Neuronal stem cell (in vitro differentiated cells): ENCODE measurements around the gene CCM2.

Experiments used
- DNase-seq: peaks from one replicate; pipeline ENCODE4 v3.0.0-alpha.2; 2013; ENCODE audit warnings: low spot score
- H2AFZ ChIP-seq: one replicate; pipeline ENCODE4 v1.6.1; 2013; ENCODE audit warnings: mild to moderate bottlenecking, low read length, inconsistent platforms
- H2AK5ac ChIP-seq: 2 replicates; pipeline ENCODE4 v1.6.1; 2013; ENCODE audit warnings: low read depth, mild to moderate bottlenecking, inconsistent platforms, low read length, moderate library complexity, mixed read lengths
- H2BK120ac ChIP-seq: 2 replicates; pipeline ENCODE4 v1.6.1; 2013; ENCODE audit warnings: low read depth, mild to moderate bottlenecking, inconsistent platforms, low read length, moderate library complexity, mixed read lengths
- H2BK12ac ChIP-seq: one replicate; pipeline ENCODE4 v1.6.1; 2013; ENCODE audit warnings: low read length, inconsistent platforms
- H2BK15ac ChIP-seq: 2 replicates; pipeline ENCODE4 v1.6.1; 2013; ENCODE audit warnings: mild to moderate bottlenecking, low read length, inconsistent platforms, mixed read lengths
- H2BK5ac ChIP-seq: one replicate; pipeline ENCODE4 v1.6.1; 2013; ENCODE audit warnings: inconsistent platforms, mild to moderate bottlenecking, low read length, moderate library complexity
- H3K14ac ChIP-seq: one replicate; pipeline ENCODE4 v1.6.1; 2013; ENCODE audit warnings: low read length, inconsistent platforms
- H3K18ac ChIP-seq: 2 replicates; pipeline ENCODE4 v1.6.1; 2013; ENCODE audit warnings: low read length, inconsistent platforms
- H3K23ac ChIP-seq: 2 replicates; pipeline ENCODE4 v1.6.1; 2013; ENCODE audit warnings: low read depth, mild to moderate bottlenecking, mixed read lengths, low read length, inconsistent platforms; ENCODE audit not compliant: poor library complexity
- H3K27ac ChIP-seq: replicated peaks from 3 replicates; pipeline ENCODE4 v1.5.1; 2013; ENCODE audit warnings: low read length, inconsistent platforms
- H3K27me3 ChIP-seq, 3 experiments: 2 replicates each; pipeline ENCODE4 v1.6.1; 2013; ENCODE audit warnings: low read length in 3 of 3, mild to moderate bottlenecking in 2 of 3, inconsistent platforms in 1 of 3, low read depth in 1 of 3, mixed read lengths in 1 of 3, moderate library complexity in 1 of 3; ENCODE audit not compliant: control insufficient read depth in 3 of 3, insufficient read depth in 3 of 3
- H3K36me3 ChIP-seq, 2 donors: replicated peaks in 1 of 2; 2 replicates each; pipeline ENCODE4 v1.6.1; 2013; ENCODE audit warnings: low read length in 2 of 2; ENCODE audit not compliant: control insufficient read depth in 2 of 2, insufficient read depth in 2 of 2
- H3K4ac ChIP-seq: 2 replicates; pipeline ENCODE4 v1.6.1; 2013; ENCODE audit warnings: inconsistent platforms, mild to moderate bottlenecking, low read length, moderate library complexity
- H3K4me1 ChIP-seq, 2 donors: 1 replicate in 1 of 2; 2 replicates in 1 of 2; pipeline ENCODE4 v1.6.1; 2013; ENCODE audit warnings: low read length in 2 of 2, low read depth in 1 of 2; ENCODE audit not compliant: control insufficient read depth in 2 of 2, insufficient read depth in 1 of 2
- H3K4me2 ChIP-seq: one replicate; pipeline ENCODE4 v1.6.1; 2013; ENCODE audit warnings: mild to moderate bottlenecking, low read length, inconsistent platforms; ENCODE audit not compliant: insufficient read depth, poor library complexity, severe bottlenecking
- H3K4me3 ChIP-seq, 2 donors: 2 replicates each; pipeline ENCODE4 v1.5.1; 2013; ENCODE audit warnings: low read length in 2 of 2, mild to moderate bottlenecking in 2 of 2, inconsistent platforms in 1 of 2, moderate library complexity in 1 of 2
- H3K79me1 ChIP-seq: one replicate; pipeline ENCODE4 v1.6.1; 2013; ENCODE audit warnings: low read depth, mild to moderate bottlenecking, inconsistent platforms, low read length, moderate library complexity
- H3K9ac ChIP-seq: one replicate; pipeline ENCODE4 v1.6.1; 2013; ENCODE audit warnings: mild to moderate bottlenecking, low read depth, low read length, inconsistent platforms; ENCODE audit not compliant: poor library complexity
- H3K9me3 ChIP-seq, 2 donors: replicated peaks in 1 of 2; 2 replicates each; pipeline versions ENCODE3 to v1.6.1; 2013; ENCODE audit warnings: low read length in 2 of 2, mild to moderate bottlenecking in 2 of 2, inconsistent platforms in 1 of 2, low read depth in 1 of 2, mixed read lengths in 1 of 2, moderate library complexity in 1 of 2; ENCODE audit not compliant: control insufficient read depth in 2 of 2, insufficient read depth in 1 of 2
- H4K8ac ChIP-seq: one replicate; pipeline ENCODE4 v1.6.1; 2013; ENCODE audit warnings: low read depth, mild to moderate bottlenecking, inconsistent platforms, low read length, moderate library complexity
- H4K91ac ChIP-seq: one replicate; pipeline ENCODE4 v1.6.1; 2013; ENCODE audit warnings: low read length, low read depth, mild to moderate bottlenecking, inconsistent platforms; ENCODE audit not compliant: poor library complexity
- WGBS, 2 donors: extraction: QIAGEN DNeasy Blood & Tissue Kit; methylation state at CpG; one replicate each; pipeline ENCODE4 v1.1.7; 2013; ENCODE audit warnings: missing lambda C conversion rate in 2 of 2, mixed read lengths in 1 of 2; ENCODE audit not compliant: insufficient read length in 2 of 2, insufficient replicate concordance in 1 of 2; ENCODE audit errors: extremely low coverage in 2 of 2; 5-methylcytosine and 5-hydroxymethylcytosine counted together

Gene CCM2

DNA sequence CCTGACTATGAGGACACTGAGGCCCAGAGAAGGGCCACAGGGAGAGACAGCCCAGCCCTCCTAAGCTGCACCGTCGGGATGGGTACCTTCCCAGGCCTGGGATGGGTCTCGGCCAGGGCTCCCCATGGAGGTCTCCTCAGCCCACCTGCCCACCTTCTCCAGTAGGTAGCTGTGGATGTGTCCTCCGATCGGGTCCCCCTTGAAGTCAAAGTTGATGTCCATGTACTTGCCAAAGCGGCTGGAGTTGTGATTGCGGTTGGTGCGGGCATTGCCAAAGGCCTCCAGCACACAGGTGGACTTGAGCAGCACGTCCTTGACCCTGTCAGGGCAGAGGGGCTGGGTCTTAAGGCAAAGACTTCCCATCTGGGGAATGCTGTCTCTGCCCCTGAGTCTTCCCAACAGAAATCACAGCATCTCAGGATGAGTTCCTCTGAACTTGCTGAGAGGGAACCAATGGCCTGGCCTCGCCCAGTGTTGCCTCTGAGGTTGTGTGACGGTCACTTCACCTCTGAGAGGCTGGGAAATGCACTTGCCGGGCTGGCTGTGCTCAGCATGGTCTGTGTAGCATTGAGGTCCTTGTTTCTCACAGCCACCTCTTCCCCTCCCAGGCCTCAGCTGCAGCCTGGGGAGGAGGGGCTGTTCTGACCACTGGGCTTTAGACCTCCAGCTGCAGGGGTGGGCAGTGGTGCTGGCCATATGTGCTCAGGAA, 24.5 kb upstream of the CCM2 start:
- WGBS, 2 donors: no CpG with 5 or more reads among the region's 12 CpGs

DNA sequence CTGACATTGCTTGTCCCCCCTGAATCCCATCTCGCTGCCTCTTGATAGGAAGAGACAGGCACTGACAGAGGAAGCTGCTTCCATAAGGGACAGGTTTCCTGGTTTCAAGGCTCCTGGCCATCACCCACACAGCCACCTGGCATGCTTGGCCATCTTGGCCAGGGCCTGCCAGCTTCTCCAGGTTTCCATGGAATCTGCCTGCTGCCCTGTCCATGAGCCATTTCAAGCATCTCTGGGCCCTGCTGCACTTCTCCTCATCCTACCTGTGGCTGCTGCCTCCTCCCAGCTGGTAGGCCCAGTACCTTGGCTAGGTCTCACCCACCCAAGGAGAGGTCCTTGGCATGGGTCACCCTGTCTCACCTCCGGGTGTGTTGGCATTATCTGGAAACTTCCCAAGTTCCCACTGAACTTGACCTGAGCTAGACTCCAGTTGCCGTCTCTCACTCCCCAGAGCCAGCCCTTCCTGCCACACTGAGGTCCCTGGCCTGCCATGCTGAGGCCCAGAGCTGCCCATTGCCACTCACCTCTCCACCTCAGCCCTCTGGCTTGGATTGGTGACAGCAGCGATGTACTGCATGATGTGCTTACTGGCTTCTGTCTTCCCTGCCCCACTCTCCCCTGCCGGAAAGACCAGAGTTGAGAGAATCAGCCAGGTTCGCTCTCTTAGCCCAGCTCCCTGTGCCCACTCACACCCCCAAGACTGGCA, 23.8 kb upstream of the CCM2 start:
- H3K9ac ChIP-seq: peak overlapping the region; percentile 39
- no peak overlapping the region for H4K8ac ChIP-seq
- no peak overlapping the region for H2BK5ac ChIP-seq
- DNase-seq: no peak
- peaks cover 0 to 6% (median 0%) of the 10 kb centered on the region in 3 experiments for H3K27me3 ChIP-seq
- peak overlapping the region; percentile 69 for H3K23ac ChIP-seq
- no peak overlapping the region for H3K4me3 ChIP-seq
- peaks cover 1% of the 10 kb centered on the region for H3K79me1 ChIP-seq
- peak overlapping the region; percentile 15 for H4K91ac ChIP-seq
- no peak overlapping the region for H3K4ac ChIP-seq
- no peak overlapping the region for H3K4me2 ChIP-seq
- no CpG with 5 or more reads among the region's 6 CpGs for WGBS, 2 donors
- peaks cover 0 to 3% of the 10 kb centered on the region in 2 donors for H3K36me3 ChIP-seq
- no peak overlapping the region for H2BK120ac ChIP-seq
- peaks cover 0 to 4% of the 10 kb centered on the region in 2 donors for H3K4me1 ChIP-seq
- H3K18ac ChIP-seq: no peak overlapping the region
- no peak overlapping the region for H2BK12ac ChIP-seq
- no peak overlapping the region for H2BK15ac ChIP-seq
- H3K14ac ChIP-seq: no peak overlapping the region
- H3K27ac ChIP-seq: no peak overlapping the region
- H2AFZ ChIP-seq: no peak overlapping the region
- no peaks in the 10 kb centered on the region for H3K9me3 ChIP-seq
- H2AK5ac ChIP-seq: no peak overlapping the region

More for the DNA sequence above, 24.5 kb upstream of the CCM2 start:
- Histone ChIP-seq H3K9ac (no peak overlapping the region), H3K4me2 (no peak overlapping the region), H3K79me1 (peaks cover 1% of the 10 kb centered on the region), H2BK5ac (no peak overlapping the region), H3K36me3 (peaks cover 0 to 3% of the 10 kb centered on the region in 2 donors), H2BK12ac (no peak overlapping the region), H2BK15ac (no peak overlapping the region), H2AK5ac (no peak overlapping the region), H3K4ac (no peak overlapping the region), H2BK120ac (no peak overlapping the region), H4K8ac (no peak overlapping the region), H4K91ac (peak overlapping the region; percentile 15), H3K4me1 (peaks cover 0 to 4% of the 10 kb centered on the region in 2 donors), H3K23ac (peak overlapping the region; percentile 69), H3K9me3 (no peaks in the 10 kb centered on the region), H3K18ac (no peak overlapping the region), H2AFZ (no peak overlapping the region), H3K14ac (no peak overlapping the region), H3K27ac (no peak overlapping the region), H3K27me3 (peaks cover 0 to 6% (median 0%) of the 10 kb centered on the region in 3 experiments), H3K4me3 (no peak overlapping the region)
- DNase-seq: no peak

DNA sequence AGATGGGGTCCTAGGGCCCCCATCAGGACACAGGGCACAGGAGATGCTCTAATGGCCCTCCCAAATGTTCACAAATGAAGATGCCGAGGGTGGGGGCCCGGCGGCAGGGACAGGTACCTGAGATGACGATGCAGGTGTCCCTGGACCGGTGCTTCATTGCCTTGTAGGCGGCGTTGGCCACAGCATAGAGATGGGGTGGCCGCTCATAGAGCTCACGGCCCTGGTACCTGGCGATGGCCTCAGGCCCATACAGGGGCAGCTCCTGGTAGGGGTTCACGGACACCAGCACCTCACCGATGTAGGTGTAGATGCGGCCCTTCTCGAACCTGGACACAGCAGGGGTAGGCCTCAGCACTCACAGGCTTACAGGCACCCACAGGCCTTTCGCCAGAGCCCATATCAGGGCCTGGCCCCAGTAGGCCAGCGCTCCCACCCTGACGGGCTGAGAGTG, 23.2 kb upstream of the CCM2 start:
- no peak for DNase-seq
- no peak overlapping the region for H4K8ac ChIP-seq
- no CpG with 5 or more reads among the region's 17 CpGs for WGBS, 2 donors

DNA sequence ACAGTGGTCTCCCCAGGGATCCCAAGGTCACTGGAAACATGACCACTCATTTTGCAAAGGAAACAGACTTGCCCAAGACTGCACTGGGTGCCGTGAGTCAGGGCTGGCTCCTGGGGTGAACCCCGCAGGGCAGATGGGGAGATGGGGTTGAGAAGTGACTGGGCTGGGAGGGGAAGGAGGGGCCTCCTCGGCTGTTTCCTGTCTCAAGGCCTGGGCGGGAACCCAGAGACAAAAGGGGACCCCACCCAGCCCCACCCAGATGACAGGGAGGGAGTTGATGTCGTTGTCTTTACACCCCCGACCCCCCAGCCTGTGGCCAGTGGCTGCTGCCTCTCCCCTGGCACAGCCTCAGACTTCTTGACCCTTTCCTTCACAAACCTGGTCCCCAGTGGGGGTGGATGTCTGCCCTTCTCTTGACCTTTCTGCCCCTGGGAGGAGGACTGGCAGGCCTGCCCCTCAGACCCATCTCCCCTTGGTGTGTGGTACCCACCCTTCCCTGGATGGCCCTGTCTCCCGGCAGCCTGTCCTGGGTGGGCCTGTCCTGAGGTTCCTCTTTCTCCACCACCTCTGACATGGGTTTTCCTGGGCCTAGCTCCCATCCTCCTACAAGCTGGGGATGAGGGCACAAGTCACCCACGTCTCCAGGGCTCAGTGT, 22.6 kb upstream of the CCM2 start:
- Histone ChIP-seq H3K9me3 (no peaks in the 10 kb centered on the region), H3K79me1 (peaks cover 1% of the 10 kb centered on the region), H4K91ac (no peak overlapping the region), H3K4me1 (no peaks in the 10 kb centered on the region), H3K4me3 (no peak overlapping the region), H3K18ac (no peak overlapping the region), H3K36me3 (peaks cover under 1 to 7% of the 10 kb centered on the region in 2 donors), H3K9ac (no peak overlapping the region), H3K23ac (no peak overlapping the region), H2AFZ (no peak overlapping the region), H3K27ac (no peak overlapping the region), H3K4me2 (no peak overlapping the region), H3K4ac (no peak overlapping the region), H2BK15ac (no peak overlapping the region), H2BK5ac (no peak overlapping the region), H3K27me3 (peaks cover 0 to 6% (median 0%) of the 10 kb centered on the region in 3 experiments), H2AK5ac (no peak overlapping the region), H2BK120ac (no peak overlapping the region), H4K8ac (no peak overlapping the region), H3K14ac (no peak overlapping the region), H2BK12ac (no peak overlapping the region)
- WGBS, 2 donors: no CpG with 5 or more reads among the region's 8 CpGs
- DNase-seq: no peak

More for the DNA sequence above, 23.2 kb upstream of the CCM2 start:
- no peak overlapping the region for H3K4me3 ChIP-seq
- no peak overlapping the region for H3K9ac ChIP-seq
- no peak overlapping the region for H3K4ac ChIP-seq
- no peak overlapping the region for H3K23ac ChIP-seq
- no peak overlapping the region for H3K27ac ChIP-seq
- H3K18ac ChIP-seq: no peak overlapping the region
- H2AK5ac ChIP-seq: no peak overlapping the region
- H3K79me1 ChIP-seq: peaks cover 1% of the 10 kb centered on the region
- no peak overlapping the region for H3K4me2 ChIP-seq
- no peak overlapping the region for H4K91ac ChIP-seq
- H3K4me1 ChIP-seq: peaks cover 0 to 4% of the 10 kb centered on the region in 2 donors
- H2BK120ac ChIP-seq: no peak overlapping the region
- H2BK5ac ChIP-seq: no peak overlapping the region
- H2BK15ac ChIP-seq: no peak overlapping the region
- peaks cover 0 to 5% of the 10 kb centered on the region in 2 donors for H3K36me3 ChIP-seq
- no peak overlapping the region for H2BK12ac ChIP-seq
- H3K27me3 ChIP-seq: peaks cover 0 to 6% (median 0%) of the 10 kb centered on the region in 3 experiments
- H2AFZ ChIP-seq: no peak overlapping the region
- no peaks in the 10 kb centered on the region for H3K9me3 ChIP-seq
- no peak overlapping the region for H3K14ac ChIP-seq
